Upper lobe of left lung (tissue), 4 donors: Measurements from ENCODE around the gene NPTN.

Experiments used
- CTCF ChIP-seq, 6 experiments: fragments of 450-650 bp in 4 of 6; fragments of 200-600 bp in 2 of 6; sonication (generic) in 2 of 6; IDR thresholded peaks; one replicate each; pipeline ENCODE4 v1.5.1; 2016 to 2019; ENCODE audit warnings: antibody characterized with exemption in 6 of 6
- EP300 ChIP-seq, 4 donors: sonication (generic); formaldehyde crosslinking; IDR thresholded peaks; one replicate each; pipeline ENCODE4 v1.5.1; 2017; ENCODE audit warnings: antibody characterized with exemption in 4 of 4, control low read depth in 2 of 4
- POLR2A ChIP-seq, 4 donors: fragments of 450-650 bp; IDR thresholded peaks; one replicate each; pipeline ENCODE4 v1.5.1; 2016 to 2017; ENCODE audit warnings: antibody characterized with exemption in 4 of 4, mild to moderate bottlenecking in 2 of 4
- POLR2AphosphoS5 ChIP-seq, 2 donors: sonication (generic); formaldehyde crosslinking; IDR thresholded peaks; one replicate each; pipeline ENCODE4 v1.5.1; 2017; ENCODE audit warnings: antibody characterized with exemption in 2 of 2

- TF ChIP-seq CTCF (IDR thresholded peaks at IDR 0.05): no peak
- TF ChIP-seq POLR2A (IDR thresholded peaks at IDR 0.05): no peak
- TF ChIP-seq EP300 (IDR thresholded peaks at IDR 0.05): no peak
- TF ChIP-seq POLR2AphosphoS5 (IDR thresholded peaks at IDR 0.05): no peak
Observed at GRCh38 chr15:73564255-73564654, 68.9 kb downstream of the NPTN start.
